Uterus (tissue), 4 donors: Measurements from ENCODE around the gene CACNA1D. TPM values are rescaled to one million over a fixed set of nuclear protein-coding genes. Genes with fewer than 3 reads are reported as not detected.

ENCODE experiments used
- DNase-seq, 2 donors: peaks; one replicate each; pipeline ENCODE4 v3.0.0-alpha.2; 2019 to 2020
- H3K27ac ChIP-seq, 2 donors: fragments of 200-600 bp; sonication (generic); 1 replicate in 1 of 2; 2 replicates in 1 of 2; pipeline ENCODE4 v1.5.1; 2016 to 2018
- H3K27me3 ChIP-seq, 2 donors: fragments of 200-600 bp; sonication (generic); one replicate each; pipeline ENCODE4 v1.5.1; 2018 to 2019; ENCODE audit warnings: control low read depth in 1 of 2
- H3K36me3 ChIP-seq, 2 donors: fragments of 200-600 bp; sonication (generic); one replicate each; pipeline ENCODE4 v1.5.1; 2019; ENCODE audit warnings: control low read depth in 1 of 2
- H3K4me1 ChIP-seq, 2 donors: fragments of 200-600 bp; sonication (generic); one replicate each; pipeline ENCODE4 v1.5.1; 2018 to 2019; ENCODE audit warnings: control low read depth in 1 of 2
- H3K4me3 ChIP-seq, 2 donors: fragments of 200-600 bp; sonication (generic); 1 replicate in 1 of 2; 2 replicates in 1 of 2; pipeline ENCODE4 v1.5.1; 2018 to 2019; ENCODE audit warnings: mild to moderate bottlenecking in 1 of 2
- H3K9me3 ChIP-seq, 2 donors: fragments of 200-600 bp; sonication (generic); one replicate each; pipeline ENCODE4 v1.5.1; 2019; ENCODE audit warnings: control low read depth in 1 of 2
- POLR2A ChIP-seq, 2 donors: fragments of 450-650 bp; IDR thresholded peaks; one replicate each; pipeline ENCODE4 v1.6.1; 2016; ENCODE audit warnings: antibody characterized with exemption in 2 of 2, mild to moderate bottlenecking in 1 of 2, moderate library complexity in 1 of 2
- intact Hi-C: fragments of 100-400 bp; cut with DNase I; formaldehyde crosslinking; loops from one replicate; pipeline ENCODE4 v1.15.1; 2023; ENCODE audit warnings: low total_unique reads
- total RNA-seq, 4 donors: library from RNA; depleted of rRNA in 3 of 4; stranded (reverse); fragments of >200 nt in 3 of 4; gene quantifications; one replicate each; pipeline versions ENCODE4 v1.1.0 to v1.2.4, GENCODE V29; 2014 to 2023
- TF ChIP-seq, protein P1 (sequence below), 4 experiments: fragments of 200-600 bp in 2 of 4; fragments of 450-650 bp in 2 of 4; sonication (generic) in 2 of 4; IDR thresholded peaks; one replicate each; pipeline ENCODE4 v1.5.1; 2016 to 2019; ENCODE audit warnings: antibody characterized with exemption in 4 of 4, mild to moderate bottlenecking in 2 of 4, moderate library complexity in 1 of 4
- donor health status: DM: yes; HTN: yes; CAD: no.

The CACNA1D gene
- total RNA-seq, 4 donors from 2014 or later = 0.88 to 97.5 (median 63.4) TPM

DNA sequence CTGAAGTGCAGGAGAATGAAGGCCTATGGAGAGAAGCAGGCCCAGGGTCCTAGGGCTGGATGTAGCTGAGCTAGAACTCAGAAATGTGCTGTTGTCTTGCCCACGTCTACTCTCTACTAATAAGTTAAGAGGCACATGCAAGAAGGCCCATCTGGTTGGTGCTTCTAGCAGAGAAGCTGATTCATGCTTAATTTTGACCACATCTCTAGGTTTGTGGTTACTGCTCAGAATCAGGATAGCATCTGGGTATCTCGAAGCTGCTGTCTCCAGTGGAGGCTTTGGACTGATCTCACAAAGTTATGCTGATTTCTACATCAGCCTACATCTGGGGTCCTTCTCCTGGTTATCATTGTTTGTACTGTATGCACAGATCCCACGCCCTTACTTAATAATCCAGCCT is 87.3 kb downstream of the CACNA1D start:
- no peaks in the 10 kb centered on the region for H3K9me3 ChIP-seq
- no peak overlapping the region for H3K4me3 ChIP-seq
- no peak for DNase-seq
- TF ChIP-seq, protein P1, sequence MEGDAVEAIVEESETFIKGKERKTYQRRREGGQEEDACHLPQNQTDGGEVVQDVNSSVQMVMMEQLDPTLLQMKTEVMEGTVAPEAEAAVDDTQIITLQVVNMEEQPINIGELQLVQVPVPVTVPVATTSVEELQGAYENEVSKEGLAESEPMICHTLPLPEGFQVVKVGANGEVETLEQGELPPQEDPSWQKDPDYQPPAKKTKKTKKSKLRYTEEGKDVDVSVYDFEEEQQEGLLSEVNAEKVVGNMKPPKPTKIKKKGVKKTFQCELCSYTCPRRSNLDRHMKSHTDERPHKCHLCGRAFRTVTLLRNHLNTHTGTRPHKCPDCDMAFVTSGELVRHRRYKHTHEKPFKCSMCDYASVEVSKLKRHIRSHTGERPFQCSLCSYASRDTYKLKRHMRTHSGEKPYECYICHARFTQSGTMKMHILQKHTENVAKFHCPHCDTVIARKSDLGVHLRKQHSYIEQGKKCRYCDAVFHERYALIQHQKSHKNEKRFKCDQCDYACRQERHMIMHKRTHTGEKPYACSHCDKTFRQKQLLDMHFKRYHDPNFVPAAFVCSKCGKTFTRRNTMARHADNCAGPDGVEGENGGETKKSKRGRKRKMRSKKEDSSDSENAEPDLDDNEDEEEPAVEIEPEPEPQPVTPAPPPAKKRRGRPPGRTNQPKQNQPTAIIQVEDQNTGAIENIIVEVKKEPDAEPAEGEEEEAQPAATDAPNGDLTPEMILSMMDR (IDR thresholded peaks at IDR 0.05) = no peak
- no peak for TF ChIP-seq POLR2A (IDR thresholded peaks at IDR 0.05)
- H3K27me3 ChIP-seq = no peaks in the 10 kb centered on the region
- H3K27ac ChIP-seq = no peak overlapping the region
- intact Hi-C loops = no loop called here
- no peaks in the 10 kb centered on the region for H3K36me3 ChIP-seq
- H3K4me1 ChIP-seq = no peaks in the 10 kb centered on the region

DNA sequence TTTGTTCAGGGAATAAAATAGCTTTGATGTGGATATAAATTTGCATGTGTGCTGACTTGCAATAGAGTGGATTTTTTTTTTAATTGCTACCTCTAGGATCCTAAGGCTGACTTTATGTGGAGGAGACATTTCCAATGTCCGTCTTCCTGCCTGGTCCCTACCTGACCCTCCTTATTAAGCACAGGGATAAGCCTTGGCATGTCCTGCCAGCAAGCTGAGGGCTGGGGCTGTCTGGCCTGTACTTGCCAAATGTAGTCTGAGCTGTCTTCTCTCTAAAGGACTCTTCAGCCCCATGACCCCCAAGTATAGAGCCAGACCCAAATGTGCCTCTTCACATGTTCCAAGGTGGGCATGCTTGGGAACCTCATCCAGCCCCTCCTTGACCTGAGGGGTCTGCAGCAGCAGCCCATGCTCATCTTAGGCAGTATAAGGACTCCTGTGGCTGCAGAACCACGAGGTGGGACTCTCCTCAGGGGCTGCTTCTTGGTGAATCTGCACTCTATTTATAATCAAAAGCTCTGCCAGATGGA is 88.8 kb downstream of the CACNA1D start:
- Histone ChIP-seq H3K27ac (no peak overlapping the region), H3K36me3 (no peaks in the 10 kb centered on the region), H3K9me3 (no peaks in the 10 kb centered on the region), H3K4me1 (no peaks in the 10 kb centered on the region), H3K4me3 (no peak overlapping the region), H3K27me3 (no peaks in the 10 kb centered on the region)
- TF ChIP-seq POLR2A (IDR thresholded peaks at IDR 0.05) = no peak
- TF ChIP-seq, protein P1 (IDR thresholded peaks at IDR 0.05) = no peak
- DNase-seq = no peak
- intact Hi-C loops = no loop called here

DNA sequence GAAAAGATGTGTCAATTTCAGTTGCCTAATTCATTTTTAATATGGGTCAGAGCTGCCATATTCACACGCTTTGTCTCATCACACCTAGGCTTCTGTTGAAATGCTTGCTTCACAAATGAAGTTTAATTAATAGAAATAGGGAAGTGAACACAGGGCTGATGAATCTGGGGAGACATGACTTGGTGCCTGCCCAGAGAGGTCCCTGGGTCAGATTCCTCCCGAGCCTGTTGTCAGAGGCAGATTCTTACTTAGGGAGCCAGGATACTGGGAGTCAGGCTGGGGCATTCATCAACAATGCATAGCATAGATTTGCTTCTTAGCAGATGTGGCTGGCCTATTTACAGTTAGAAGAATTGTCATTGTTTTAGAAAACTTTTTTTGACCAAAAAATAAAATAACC is 90.6 kb downstream of the CACNA1D start:
- Histone ChIP-seq H3K9me3 (no peaks in the 10 kb centered on the region), H3K27me3 (no peaks in the 10 kb centered on the region), H3K36me3 (no peaks in the 10 kb centered on the region), H3K27ac (no peak overlapping the region), H3K4me1 (no peaks in the 10 kb centered on the region), H3K4me3 (no peak overlapping the region)
- intact Hi-C loops = no loop called here
- no peak for DNase-seq
- TF ChIP-seq, protein P1 (IDR thresholded peaks at IDR 0.05) = no peak
- no peak for TF ChIP-seq POLR2A (IDR thresholded peaks at IDR 0.05)

DNA sequence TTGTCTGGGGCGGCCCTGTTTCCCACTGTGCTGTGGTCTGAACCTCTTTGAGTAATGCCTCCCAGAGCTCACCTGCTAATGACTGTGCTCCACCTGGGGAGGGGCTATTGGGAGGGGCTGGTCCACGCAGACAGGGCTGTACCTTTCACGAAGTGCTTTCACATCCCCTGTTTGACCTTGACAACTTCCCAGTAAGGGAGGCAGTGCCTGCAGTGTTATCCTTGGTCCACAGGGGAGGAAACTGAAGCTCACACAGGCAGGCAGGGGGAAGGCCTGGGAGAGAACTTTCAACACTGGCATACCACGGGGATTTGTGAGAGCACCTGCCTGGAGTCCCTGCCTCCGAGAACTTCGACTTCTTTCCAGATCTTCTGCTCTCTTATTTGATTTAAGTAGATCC is 91.2 kb downstream of the CACNA1D start:
- no peak overlapping the region for H3K4me3 ChIP-seq
- H3K27ac ChIP-seq = no peak overlapping the region
- H3K9me3 ChIP-seq = no peaks in the 10 kb centered on the region
- intact Hi-C loops = no loop called here
- H3K36me3 ChIP-seq = no peaks in the 10 kb centered on the region
- H3K4me1 ChIP-seq = no peaks in the 10 kb centered on the region
- TF ChIP-seq POLR2A (IDR thresholded peaks at IDR 0.05) = no peak
- TF ChIP-seq, protein P1 (IDR thresholded peaks at IDR 0.05) = no peak
- no peak for DNase-seq
- H3K27me3 ChIP-seq = no peaks in the 10 kb centered on the region

DNA sequence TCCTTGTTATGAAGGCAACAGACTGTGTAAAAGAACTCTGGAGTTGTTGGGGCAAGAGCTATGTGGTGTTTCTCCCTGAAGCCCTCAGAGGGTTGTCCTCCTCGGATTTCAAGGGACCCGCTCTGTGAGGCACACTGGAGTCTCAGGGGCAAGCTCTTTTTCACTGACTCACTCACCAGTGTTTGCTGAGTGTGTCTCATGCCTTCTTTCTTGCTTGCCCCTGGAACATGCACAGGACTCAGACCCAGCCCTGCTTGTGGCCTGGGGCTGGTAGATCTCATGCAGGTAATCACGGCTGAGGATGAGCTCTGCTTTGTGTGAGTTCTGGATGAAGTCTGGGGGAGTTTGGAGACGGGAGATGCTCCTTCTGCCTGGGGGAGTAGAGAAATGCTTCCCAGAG is 93.7 kb downstream of the CACNA1D start:
- Histone ChIP-seq H3K27me3 (no peaks in the 10 kb centered on the region), H3K4me3 (no peak overlapping the region), H3K36me3 (no peaks in the 10 kb centered on the region), H3K4me1 (no peaks in the 10 kb centered on the region), H3K27ac (no peak overlapping the region), H3K9me3 (no peaks in the 10 kb centered on the region)
- no peak for DNase-seq
- intact Hi-C loops = no loop called here
- TF ChIP-seq, protein P1 (IDR thresholded peaks at IDR 0.05) = no peak
- TF ChIP-seq POLR2A (IDR thresholded peaks at IDR 0.05) = no peak
